GM23338 (cell line): Measurements from ENCODE around the gene SEMA6D. TPM values are rescaled to one million over a fixed set of nuclear protein-coding genes. Genes with fewer than 3 reads are reported as not detected.

Source experiments
- ATAC-seq: fragments of 200-7000 bp; cut with Tn5 transposase; 3 replicates; pipeline ENCODE4 v1.9.1; 2020
- DNase-seq: peaks from one replicate; pipeline ENCODE4 v3.0.0-alpha.2; 2015; ENCODE audit warnings: low spot score
- H2AFZ ChIP-seq: fragments of 200-600 bp; sonication (generic); 2 replicates; pipeline ENCODE4 v1.8.0; 2016; ENCODE audit warnings: antibody characterized with exemption, mild to moderate bottlenecking, moderate library complexity
- H3F3A ChIP-seq: fragments of 200-600 bp; sonication (generic); replicated peaks from 2 replicates; pipeline ENCODE4 v1.8.0; 2017; ENCODE audit warnings: antibody characterized with exemption, mixed run types, low read depth
- H3K27ac ChIP-seq: fragments of 200-600 bp; sonication (generic); 2 replicates; pipeline ENCODE4 v1.6.1; 2016; ENCODE audit warnings: low read depth
- H3K27me3 ChIP-seq: fragments of 200-600 bp; sonication (generic); 2 replicates; pipeline ENCODE4 v1.8.0; 2016; ENCODE audit warnings: mild to moderate bottlenecking, mixed run types, moderate library complexity; ENCODE audit not compliant: insufficient read depth
- H3K36me3 ChIP-seq: fragments of 200-600 bp; sonication (generic); 2 replicates; pipeline ENCODE4 v1.8.0; 2016; ENCODE audit warnings: mild to moderate bottlenecking; ENCODE audit not compliant: insufficient read depth
- H3K4me1 ChIP-seq: fragments of 200-600 bp; sonication (generic); 2 replicates; pipeline ENCODE4 v1.8.0; 2016; ENCODE audit warnings: mild to moderate bottlenecking, moderate library complexity; ENCODE audit not compliant: insufficient read depth
- H3K4me2 ChIP-seq: fragments of 200-600 bp; sonication (generic); 2 replicates; pipeline ENCODE4 v1.7.1; 2017; ENCODE audit warnings: mixed run types
- H3K4me3 ChIP-seq: fragments of 200-600 bp; sonication (generic); 2 replicates; pipeline ENCODE4 v1.6.1; 2016; ENCODE audit warnings: mixed run types
- H3K79me2 ChIP-seq: fragments of 200-600 bp; sonication (generic); replicated peaks from 2 replicates; pipeline ENCODE4 v1.8.0; 2017; ENCODE audit warnings: mild to moderate bottlenecking; ENCODE audit not compliant: insufficient read depth
- H3K9me2 ChIP-seq: fragments of 200-600 bp; sonication (generic); 2 replicates; pipeline ENCODE4 v1.8.0; 2017; ENCODE audit not compliant: insufficient read depth
- H4K20me1 ChIP-seq: fragments of 200-600 bp; sonication (generic); replicated peaks from 2 replicates; pipeline ENCODE4 v1.8.0; 2017; ENCODE audit warnings: mild to moderate bottlenecking; ENCODE audit not compliant: insufficient read depth
- H3K27ac Mint-ChIP-seq: 2 replicates; pipeline ENCODE4 v1.8.0; 2020; ENCODE audit warnings: inconsistent platforms, mild to moderate bottlenecking, moderate library complexity, mixed read lengths
- H3K27me3 Mint-ChIP-seq: 3 replicates; pipeline ENCODE4 v1.8.0; 2022; ENCODE audit warnings: low read depth, mild to moderate bottlenecking, moderate library complexity, mixed read lengths, inconsistent platforms; ENCODE audit not compliant: insufficient read depth, poor library complexity
- H3K36me3 Mint-ChIP-seq: 3 replicates; pipeline ENCODE4 v1.8.0; 2021; ENCODE audit warnings: low read depth, mild to moderate bottlenecking, inconsistent platforms, moderate library complexity, mixed read lengths
- H3K4me1 Mint-ChIP-seq: 3 replicates; pipeline ENCODE4 v1.8.0; 2020; ENCODE audit warnings: mild to moderate bottlenecking, inconsistent platforms, mixed read lengths
- H3K4me3 Mint-ChIP-seq: 3 replicates; pipeline ENCODE4 v1.8.0; 2021; ENCODE audit warnings: moderate library complexity, mild to moderate bottlenecking, inconsistent platforms, mixed read lengths
- H3K9me3 Mint-ChIP-seq: 3 replicates; pipeline ENCODE4 v1.8.0; 2020; ENCODE audit warnings: moderate library complexity, mild to moderate bottlenecking, inconsistent platforms, mixed read lengths
- CREB1 ChIP-seq: fragments of 250-450 bp; sonication (Bioruptor Pico); IDR thresholded peaks from 2 replicates; pipeline ENCODE4 v1.5.0; 2020; ENCODE audit warnings: low read depth, mild to moderate bottlenecking, moderate library complexity
- EZH2 ChIP-seq: fragments of 200-600 bp; sonication (generic); IDR thresholded peaks from one replicate; pipeline ENCODE4 v1.8.0; 2017; ENCODE audit warnings: antibody characterized with exemption, mild to moderate bottlenecking, low read depth; ENCODE audit not compliant: unreplicated experiment
- NANOG ChIP-seq: IDR thresholded peaks from 2 replicates; pipeline ENCODE4 v1.6.1; 2016; ENCODE audit warnings: antibody characterized with exemption, borderline replicate concordance
- polyA plus RNA-seq: library from polyadenylated mRNA; unstranded; fragments of >200 nt; fragmentation: Nextera tagmentation; extraction: Ambion mirVana; gene quantifications from 2 replicates; pipeline ENCODE4 v1.2.1, GENCODE V29; 2016
- total RNA-seq: library from RNA; depleted of rRNA; stranded (reverse); fragments of >200 nt; shearing (Covaris generic); gene quantifications from 2 replicates; pipeline ENCODE4 v1.2.3, GENCODE V29; 2014
- TF ChIP-seq, protein P1 (sequence below): IDR thresholded peaks from 2 replicates; pipeline ENCODE4 v1.6.1; 2016; ENCODE audit warnings: antibody characterized with exemption
- TF ChIP-seq, protein P2 (sequence below): fragments of 250-450 bp; sonication (Bioruptor Pico); IDR thresholded peaks from 2 replicates; pipeline ENCODE4 v1.5.0; 2020; ENCODE audit warnings: mild to moderate bottlenecking, moderate library complexity
- TF ChIP-seq, protein P3 (sequence below): IDR thresholded peaks from one replicate; pipeline ENCODE4 v1.6.1; 2018; ENCODE audit warnings: antibody characterized with exemption; ENCODE audit not compliant: unreplicated experiment

SEMA6D gene
- total and polyA plus RNA-seq, 2 experiments from 2014 or later, result 0.37 to 0.97 TPM

DNA sequence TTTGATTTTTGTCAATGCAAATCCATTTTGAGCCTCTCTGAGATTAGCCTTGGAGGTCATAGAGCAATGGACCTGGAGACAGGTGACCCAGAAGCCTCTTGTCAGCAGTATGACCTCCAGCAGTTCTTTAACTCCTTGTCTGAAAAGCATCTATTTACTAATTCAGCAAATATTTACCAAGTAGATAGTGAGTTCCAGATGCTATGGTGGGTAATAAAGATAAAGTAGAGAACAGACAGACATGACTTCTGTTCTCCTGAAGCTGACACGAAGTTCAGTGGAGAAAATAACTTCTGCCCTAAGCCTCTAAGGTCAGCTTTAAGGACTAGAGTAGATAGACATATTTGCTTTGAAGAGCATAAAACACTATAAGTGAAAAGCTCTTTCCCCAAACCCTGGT is 26.6 kb downstream of the SEMA6D start:
- H3K4me2 ChIP-seq, result no peak overlapping the region
- no peak overlapping the region for H2AFZ ChIP-seq
- Mint-ChIP-seq H3K27ac (no peak overlapping the region), H3K4me1 (peaks cover 26% of the 10 kb centered on the region), H3K27me3 (peaks cover 11% of the 10 kb centered on the region), H3K4me3 (no peak overlapping the region), H3K9me3 (no peaks in the 10 kb centered on the region), H3K36me3 (no peaks in the 10 kb centered on the region)
- DNase-seq, result no peak
- TF ChIP-seq, protein P1, sequence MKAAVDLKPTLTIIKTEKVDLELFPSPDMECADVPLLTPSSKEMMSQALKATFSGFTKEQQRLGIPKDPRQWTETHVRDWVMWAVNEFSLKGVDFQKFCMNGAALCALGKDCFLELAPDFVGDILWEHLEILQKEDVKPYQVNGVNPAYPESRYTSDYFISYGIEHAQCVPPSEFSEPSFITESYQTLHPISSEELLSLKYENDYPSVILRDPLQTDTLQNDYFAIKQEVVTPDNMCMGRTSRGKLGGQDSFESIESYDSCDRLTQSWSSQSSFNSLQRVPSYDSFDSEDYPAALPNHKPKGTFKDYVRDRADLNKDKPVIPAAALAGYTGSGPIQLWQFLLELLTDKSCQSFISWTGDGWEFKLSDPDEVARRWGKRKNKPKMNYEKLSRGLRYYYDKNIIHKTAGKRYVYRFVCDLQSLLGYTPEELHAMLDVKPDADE, result no peak
- TF ChIP-seq, protein P2, sequence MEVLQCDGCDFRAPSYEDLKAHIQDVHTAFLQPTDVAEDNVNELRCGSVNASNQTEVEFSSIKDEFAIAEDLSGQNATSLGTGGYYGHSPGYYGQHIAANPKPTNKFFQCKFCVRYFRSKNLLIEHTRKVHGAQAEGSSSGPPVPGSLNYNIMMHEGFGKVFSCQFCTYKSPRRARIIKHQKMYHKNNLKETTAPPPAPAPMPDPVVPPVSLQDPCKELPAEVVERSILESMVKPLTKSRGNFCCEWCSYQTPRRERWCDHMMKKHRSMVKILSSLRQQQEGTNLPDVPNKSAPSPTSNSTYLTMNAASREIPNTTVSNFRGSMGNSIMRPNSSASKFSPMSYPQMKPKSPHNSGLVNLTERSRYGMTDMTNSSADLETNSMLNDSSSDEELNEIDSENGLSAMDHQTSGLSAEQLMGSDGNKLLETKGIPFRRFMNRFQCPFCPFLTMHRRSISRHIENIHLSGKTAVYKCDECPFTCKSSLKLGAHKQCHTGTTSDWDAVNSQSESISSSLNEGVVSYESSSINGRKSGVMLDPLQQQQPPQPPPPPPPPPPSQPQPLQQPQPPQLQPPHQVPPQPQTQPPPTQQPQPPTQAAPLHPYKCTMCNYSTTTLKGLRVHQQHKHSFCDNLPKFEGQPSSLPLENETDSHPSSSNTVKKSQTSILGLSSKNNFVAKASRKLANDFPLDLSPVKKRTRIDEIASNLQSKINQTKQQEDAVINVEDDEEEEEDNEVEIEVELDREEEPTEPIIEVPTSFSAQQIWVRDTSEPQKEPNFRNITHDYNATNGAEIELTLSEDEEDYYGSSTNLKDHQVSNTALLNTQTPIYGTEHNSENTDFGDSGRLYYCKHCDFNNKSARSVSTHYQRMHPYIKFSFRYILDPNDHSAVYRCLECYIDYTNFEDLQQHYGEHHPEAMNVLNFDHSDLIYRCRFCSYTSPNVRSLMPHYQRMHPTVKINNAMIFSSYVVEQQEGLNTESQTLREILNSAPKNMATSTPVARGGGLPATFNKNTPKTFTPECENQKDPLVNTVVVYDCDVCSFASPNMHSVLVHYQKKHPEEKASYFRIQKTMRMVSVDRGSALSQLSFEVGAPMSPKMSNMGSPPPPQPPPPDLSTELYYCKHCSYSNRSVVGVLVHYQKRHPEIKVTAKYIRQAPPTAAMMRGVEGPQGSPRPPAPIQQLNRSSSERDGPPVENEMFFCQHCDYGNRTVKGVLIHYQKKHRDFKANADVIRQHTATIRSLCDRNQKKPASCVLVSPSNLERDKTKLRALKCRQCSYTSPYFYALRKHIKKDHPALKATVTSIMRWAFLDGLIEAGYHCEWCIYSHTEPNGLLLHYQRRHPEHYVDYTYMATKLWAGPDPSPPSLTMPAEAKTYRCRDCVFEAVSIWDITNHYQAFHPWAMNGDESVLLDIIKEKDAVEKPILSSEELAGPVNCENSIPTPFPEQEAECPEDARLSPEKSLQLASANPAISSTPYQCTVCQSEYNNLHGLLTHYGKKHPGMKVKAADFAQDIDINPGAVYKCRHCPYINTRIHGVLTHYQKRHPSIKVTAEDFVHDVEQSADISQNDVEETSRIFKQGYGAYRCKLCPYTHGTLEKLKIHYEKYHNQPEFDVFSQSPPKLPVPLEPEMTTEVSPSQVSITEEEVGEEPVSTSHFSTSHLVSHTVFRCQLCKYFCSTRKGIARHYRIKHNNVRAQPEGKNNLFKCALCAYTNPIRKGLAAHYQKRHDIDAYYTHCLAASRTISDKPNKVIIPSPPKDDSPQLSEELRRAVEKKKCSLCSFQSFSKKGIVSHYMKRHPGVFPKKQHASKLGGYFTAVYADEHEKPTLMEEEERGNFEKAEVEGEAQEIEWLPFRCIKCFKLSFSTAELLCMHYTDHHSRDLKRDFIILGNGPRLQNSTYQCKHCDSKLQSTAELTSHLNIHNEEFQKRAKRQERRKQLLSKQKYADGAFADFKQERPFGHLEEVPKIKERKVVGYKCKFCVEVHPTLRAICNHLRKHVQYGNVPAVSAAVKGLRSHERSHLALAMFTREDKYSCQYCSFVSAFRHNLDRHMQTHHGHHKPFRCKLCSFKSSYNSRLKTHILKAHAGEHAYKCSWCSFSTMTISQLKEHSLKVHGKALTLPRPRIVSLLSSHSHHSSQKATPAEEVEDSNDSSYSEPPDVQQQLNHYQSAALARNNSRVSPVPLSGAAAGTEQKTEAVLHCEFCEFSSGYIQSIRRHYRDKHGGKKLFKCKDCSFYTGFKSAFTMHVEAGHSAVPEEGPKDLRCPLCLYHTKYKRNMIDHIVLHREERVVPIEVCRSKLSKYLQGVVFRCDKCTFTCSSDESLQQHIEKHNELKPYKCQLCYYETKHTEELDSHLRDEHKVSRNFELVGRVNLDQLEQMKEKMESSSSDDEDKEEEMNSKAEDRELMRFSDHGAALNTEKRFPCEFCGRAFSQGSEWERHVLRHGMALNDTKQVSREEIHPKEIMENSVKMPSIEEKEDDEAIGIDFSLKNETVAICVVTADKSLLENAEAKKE (CRISPR knock-in tag), result no peak
- TF ChIP-seq CREB1 (CRISPR knock-in tag) (no peak), EZH2 (no peak), NANOG (no peak)
- TF ChIP-seq, protein P3, sequence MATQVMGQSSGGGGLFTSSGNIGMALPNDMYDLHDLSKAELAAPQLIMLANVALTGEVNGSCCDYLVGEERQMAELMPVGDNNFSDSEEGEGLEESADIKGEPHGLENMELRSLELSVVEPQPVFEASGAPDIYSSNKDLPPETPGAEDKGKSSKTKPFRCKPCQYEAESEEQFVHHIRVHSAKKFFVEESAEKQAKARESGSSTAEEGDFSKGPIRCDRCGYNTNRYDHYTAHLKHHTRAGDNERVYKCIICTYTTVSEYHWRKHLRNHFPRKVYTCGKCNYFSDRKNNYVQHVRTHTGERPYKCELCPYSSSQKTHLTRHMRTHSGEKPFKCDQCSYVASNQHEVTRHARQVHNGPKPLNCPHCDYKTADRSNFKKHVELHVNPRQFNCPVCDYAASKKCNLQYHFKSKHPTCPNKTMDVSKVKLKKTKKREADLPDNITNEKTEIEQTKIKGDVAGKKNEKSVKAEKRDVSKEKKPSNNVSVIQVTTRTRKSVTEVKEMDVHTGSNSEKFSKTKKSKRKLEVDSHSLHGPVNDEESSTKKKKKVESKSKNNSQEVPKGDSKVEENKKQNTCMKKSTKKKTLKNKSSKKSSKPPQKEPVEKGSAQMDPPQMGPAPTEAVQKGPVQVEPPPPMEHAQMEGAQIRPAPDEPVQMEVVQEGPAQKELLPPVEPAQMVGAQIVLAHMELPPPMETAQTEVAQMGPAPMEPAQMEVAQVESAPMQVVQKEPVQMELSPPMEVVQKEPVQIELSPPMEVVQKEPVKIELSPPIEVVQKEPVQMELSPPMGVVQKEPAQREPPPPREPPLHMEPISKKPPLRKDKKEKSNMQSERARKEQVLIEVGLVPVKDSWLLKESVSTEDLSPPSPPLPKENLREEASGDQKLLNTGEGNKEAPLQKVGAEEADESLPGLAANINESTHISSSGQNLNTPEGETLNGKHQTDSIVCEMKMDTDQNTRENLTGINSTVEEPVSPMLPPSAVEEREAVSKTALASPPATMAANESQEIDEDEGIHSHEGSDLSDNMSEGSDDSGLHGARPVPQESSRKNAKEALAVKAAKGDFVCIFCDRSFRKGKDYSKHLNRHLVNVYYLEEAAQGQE, result no peak
- no peak overlapping the region for H3K27ac ChIP-seq
- peaks cover 19% of the 10 kb centered on the region for H3K4me1 ChIP-seq
- 0 out of 2 replicates have a peak, but pooled peaks cover 5% of the 10 kb centered on the region for H3K9me2 ChIP-seq
- H3F3A ChIP-seq, result no peaks in the 10 kb centered on the region
- no peaks in the 10 kb centered on the region; the same call in 1 of the 2 replicates for H3K79me2 ChIP-seq
- H3K4me3 ChIP-seq, result no peak overlapping the region
- ATAC-seq, result no peak
- no peaks in the 10 kb centered on the region for H3K36me3 ChIP-seq
- no peaks in the 10 kb centered on the region for H4K20me1 ChIP-seq
- H3K27me3 ChIP-seq, result peaks cover 50% of the 10 kb centered on the region
